Glomerular endothelial cell (primary cell): ENCODE results near the gene TOP3B. TPM values are rescaled to one million over a fixed set of nuclear protein-coding genes. Genes with fewer than 3 reads are reported as not detected.

ENCODE experiments used
- DNase-seq: peaks from one replicate; pipeline ENCODE4 v3.0.0-alpha.2; 2011; ENCODE audit warnings: low read depth, low spot score; ENCODE audit errors: extremely low read depth
- total RNA-seq: library from RNA; depleted of rRNA; stranded (reverse); fragments of >200 nt; gene quantifications from 2 replicates; pipeline ENCODE4 v1.2.3, GENCODE V29; 2015

The TOP3B gene, protein sequence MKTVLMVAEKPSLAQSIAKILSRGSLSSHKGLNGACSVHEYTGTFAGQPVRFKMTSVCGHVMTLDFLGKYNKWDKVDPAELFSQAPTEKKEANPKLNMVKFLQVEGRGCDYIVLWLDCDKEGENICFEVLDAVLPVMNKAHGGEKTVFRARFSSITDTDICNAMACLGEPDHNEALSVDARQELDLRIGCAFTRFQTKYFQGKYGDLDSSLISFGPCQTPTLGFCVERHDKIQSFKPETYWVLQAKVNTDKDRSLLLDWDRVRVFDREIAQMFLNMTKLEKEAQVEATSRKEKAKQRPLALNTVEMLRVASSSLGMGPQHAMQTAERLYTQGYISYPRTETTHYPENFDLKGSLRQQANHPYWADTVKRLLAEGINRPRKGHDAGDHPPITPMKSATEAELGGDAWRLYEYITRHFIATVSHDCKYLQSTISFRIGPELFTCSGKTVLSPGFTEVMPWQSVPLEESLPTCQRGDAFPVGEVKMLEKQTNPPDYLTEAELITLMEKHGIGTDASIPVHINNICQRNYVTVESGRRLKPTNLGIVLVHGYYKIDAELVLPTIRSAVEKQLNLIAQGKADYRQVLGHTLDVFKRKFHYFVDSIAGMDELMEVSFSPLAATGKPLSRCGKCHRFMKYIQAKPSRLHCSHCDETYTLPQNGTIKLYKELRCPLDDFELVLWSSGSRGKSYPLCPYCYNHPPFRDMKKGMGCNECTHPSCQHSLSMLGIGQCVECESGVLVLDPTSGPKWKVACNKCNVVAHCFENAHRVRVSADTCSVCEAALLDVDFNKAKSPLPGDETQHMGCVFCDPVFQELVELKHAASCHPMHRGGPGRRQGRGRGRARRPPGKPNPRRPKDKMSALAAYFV
- total RNA-seq = 36.9 and 63.0 TPM in 2 replicates

DNA sequence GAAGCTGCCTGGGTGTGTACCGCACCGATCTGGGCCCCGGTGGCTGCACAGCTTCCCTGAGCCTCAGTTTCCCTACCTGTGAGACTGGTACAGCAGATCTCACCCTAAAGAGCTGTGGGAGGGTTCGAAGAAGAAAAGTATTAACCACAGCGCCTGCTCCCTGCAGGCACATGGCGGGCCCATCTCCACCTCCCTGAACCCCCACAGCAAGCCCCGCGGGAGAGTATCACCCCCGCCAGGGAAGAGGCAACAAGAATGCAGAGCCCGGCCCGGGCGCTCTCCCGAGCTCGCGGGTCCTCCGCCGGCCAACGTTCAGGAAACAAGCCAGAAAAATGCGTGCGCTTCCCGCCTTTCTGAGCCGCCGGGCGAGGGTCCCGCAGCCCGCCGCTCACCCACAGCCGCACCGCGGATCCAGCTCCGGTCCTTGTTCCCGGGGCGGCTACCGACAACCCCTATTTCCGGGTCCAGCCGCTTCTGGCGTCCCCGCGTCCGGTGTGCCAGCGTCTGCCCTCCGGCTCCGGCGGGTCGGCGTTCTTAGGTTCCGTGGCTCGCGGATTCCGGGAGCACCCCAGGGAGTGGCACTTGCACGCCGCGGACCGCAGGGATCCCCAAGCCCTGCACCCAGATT, at the start of gene TOP3B:
Gene TOP3B (minus strand): TSS at position 450 of the 628 bp plus-strand sequence. CDS start 7,078 bp downstream, outside the sequence.
- DNase-seq = no peak

GRCh38 chr22:22031183-22031945, 48.8 kb upstream of the TOP3B start:
- no peak for DNase-seq

DNA sequence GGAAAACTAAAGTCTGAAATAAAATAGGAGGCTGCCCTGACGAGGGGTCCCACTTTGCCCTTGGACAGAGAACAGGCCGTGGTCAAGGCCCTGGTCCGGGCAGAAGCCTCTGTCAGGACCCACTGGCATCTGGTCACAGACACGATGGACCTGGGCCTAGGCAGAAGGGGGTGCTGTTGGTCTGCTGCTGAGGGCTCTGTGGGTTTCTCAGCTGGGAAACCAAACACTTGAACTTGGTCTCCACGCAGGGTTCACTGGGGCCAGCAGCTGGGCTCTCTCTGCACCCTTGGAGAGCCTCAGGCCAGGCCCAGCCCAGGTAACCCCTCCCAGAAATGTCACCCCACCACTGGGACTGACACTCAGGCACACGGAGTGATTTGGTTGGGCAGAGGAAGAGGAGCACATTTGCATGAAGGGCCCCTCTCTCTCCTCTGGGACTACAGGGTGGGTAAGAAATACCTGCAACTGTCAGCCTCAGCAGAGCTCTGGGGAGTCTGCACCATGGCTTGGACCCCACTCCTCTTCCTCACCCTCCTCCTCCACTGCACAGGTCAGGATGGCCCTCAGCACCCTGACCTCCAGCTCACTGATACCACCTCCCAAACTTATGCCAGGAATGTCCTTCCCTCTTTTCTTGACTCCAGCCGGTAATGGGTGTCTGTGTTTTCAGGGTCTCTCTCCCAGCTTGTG, 48.1 kb upstream of the TOP3B start:
- DNase-seq = no peak

DNA sequence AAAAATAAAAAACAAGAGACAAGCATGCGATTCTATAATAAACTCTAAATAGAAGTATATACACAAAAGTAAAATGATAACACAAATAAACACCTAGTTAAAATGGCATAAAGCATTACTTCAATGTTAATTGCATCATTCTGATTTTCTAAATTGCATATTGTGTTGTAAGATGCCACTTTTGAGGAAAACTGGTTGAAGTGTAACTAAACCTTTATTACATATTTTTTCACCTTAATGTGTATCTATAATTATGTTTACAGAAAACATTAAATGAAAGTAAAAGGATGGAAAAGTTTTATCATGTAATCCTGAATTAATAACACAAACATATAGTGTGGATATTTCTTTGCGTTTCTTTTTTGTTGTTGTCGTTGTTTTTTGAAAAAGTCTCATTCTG, 45.4 kb upstream of the TOP3B start:
- DNase-seq = no peak

DNA sequence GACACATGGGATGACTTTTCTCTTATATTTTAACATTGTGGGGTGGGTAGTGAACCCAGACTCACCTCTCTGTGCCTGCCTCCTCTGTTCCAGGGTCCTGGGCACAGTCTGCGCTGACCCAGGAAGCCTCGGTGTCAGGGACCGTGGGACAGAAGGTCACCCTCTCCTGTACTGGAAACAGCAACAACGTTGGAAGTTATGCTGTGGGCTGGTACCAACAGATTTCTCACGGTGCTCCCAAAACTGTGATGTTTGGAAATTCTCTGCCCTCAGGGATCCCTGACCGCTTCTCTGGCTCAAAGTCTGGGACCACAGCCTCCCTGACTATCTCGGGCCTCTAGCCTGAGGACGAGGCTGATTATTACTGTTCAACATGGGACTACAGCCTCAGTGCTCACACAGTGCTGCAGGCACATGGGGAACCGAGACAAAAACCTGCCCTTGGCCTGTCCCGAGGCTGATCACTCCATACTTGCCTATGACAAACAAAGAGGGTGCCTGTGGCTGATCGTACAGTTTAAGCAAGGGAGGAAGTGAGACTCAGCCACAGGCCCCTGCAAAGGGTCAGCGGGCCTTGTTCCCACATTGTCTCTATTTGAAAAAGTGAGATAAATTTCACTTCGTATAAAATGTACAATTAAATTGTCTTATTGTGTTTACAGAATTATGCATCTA, 43.7 kb upstream of the TOP3B start:
- DNase-seq = no peak

DNA sequence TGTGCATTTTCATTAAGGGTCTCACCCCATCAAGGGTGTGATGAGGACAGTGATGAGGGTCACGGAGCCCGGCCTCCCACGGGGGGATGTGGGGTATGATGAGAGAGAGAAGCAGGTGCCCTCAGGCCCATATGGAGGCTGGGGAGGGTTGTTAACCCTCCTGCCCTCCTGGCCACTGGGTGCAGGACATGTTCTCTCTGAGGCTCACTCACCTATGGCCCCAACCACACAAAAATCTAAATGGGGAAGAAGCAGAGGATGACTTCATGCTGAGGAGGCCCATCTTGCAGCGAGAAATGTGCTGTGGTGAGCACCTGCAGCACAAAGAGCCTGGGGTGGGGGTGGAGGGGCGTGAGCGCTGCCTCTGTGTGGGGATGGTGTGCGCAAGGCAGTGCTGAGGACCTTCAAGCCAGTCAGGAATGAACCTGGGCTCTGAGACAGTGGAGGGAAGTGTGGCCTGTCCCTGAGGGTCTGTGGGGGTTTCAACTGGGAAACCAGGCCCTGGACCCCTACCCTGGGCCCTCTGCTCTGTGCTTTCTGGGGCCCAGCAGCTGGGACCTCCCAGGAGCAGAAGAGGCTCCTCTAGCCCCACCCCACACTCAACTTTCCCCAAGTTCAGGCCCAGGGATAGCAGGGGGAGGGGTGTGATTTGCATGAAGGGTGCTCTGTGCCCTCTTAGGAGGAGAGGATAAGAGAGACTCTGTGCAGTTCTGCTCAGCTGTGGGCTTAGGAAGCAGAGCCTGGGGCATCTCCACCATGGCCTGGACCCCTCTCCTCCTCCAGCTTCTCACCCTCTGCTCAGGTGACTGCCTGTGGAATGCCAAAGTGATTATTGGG, 43.0 kb upstream of the TOP3B start:
- DNase-seq = no peak

GRCh38 chr22:22024440-22024839, 41.9 kb upstream of the TOP3B start:
- no peak for DNase-seq

DNA sequence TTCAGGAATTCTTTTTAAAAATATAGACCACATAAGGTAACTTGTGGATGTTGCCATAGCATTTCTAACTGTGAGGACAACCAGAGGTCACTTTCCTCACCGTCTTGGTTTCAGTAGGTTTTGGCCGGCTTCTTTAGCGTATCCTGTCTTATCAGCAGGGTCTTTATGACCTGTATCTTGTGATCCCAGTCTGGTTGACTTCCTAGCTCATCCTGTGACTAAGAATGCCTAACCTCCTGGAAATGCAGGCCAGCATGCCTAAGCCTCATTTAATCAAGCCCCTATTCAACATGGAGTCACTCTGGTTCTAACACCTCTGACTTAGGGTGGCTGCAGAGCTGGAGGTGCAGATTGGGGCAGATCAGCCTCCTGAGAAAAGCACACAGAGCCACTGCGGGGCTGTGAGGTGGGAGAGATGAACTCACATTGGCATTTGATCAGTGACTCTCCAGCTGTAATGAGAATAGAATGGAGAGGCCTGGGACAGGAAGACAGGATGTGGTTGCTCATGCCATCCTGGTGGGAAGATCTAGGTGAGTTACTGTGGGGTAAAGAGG, 41.1 kb upstream of the TOP3B start:
- no peak for DNase-seq

DNA sequence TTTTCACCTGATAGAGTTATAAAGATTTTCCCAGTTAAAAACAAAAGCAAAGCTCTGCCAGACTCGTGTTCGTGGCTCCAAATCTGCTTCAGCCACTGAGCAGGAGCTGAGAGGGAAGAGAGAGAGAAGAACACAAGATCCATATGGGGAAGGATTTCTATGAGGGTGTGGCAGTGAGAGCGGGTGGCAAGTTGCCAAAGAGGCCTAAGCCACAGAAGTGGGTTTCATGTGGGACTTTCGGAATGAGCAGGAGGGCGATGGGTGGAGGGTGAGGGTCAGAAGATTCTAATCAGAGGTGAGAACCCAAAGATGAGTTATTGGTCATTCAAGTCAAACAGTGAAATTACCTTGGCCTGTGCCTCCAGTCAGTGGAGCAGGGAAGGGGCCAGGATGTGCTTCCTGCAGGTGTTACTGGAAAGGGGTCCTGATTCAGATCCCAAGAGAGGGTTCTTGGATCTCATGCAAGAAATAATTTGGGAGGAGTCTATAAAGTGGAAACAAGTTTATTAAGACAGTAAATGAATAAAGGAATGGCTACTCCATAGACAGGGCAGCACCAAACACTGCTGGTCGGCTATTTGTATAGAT, 40.5 kb upstream of the TOP3B start:
- no peak for DNase-seq

- DNase-seq = no peak
Measured at GRCh38 chr22:22022255-22022840, 39.8 kb upstream of the TOP3B start.

DNA sequence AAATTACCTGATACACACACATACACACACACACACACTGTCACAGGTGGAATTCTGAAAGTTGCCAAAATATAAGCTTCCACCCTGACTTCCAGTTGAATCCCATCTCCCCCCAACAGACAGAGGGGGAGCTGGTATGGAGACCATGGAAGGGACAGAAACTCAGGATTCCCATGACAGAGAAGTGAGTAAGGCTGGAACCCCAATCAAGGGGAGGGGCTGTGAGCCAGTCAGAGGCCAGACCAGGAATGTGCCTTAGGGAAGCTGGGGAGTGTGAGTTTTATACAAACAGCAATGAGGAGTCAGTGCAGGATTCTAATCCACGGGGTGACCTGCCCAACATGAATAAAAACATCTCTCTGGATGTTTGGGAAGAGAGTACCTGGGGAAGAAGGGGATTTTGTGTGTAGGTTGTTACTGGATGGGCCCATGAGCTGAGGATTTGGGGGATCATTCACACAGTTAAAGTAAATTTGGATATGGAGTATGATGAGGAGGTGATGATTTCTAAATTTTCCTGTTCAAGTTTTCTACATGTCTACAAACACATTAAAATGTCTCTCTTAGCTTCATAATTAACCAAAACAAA, 38.7 kb upstream of the TOP3B start:
- DNase-seq = no peak

GRCh38 chr22:22020425-22020852, 37.9 kb upstream of the TOP3B start:
- DNase-seq = no peak

DNA sequence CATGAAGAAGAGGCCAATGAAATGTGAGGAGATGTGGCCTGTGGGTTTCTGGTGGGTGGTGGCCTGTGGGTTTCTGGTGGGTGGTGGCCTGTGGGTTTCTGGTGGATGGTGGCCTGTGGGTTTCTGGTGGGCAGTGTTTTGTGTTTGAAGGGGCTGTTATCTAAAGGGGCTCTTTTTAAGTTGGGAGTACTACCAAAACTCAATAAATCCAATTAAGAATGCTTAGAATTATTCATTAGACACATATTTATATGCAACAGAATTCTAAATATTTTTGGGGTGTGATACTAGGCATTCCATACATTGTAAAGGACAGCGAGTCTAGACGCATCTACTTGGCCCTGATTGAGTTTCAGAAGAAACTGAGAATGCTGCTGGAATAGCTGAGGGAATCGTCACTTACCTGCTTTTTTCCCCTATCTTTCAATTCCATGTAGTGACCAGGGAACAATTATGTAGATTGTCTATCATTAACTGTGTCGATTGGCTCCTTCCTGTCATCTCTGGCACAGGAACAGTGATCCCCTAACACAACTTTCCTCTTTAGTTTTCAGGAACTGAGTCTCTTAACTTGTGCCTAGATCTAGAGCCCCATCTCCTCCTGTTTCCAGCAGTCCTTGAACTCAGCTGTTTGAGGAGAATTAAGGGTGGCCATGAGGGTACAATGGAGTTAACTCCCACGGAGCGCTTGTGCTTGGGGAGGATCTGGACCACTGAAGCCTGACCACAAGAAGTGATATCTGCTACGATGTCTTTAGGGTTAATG, 37.3 kb upstream of the TOP3B start:
- no peak for DNase-seq

- DNase-seq = no peak
Measured at GRCh38 chr22:22018825-22019658, 36.5 kb upstream of the TOP3B start.

GRCh38 chr22:22015631-22016030, 33.0 kb upstream of the TOP3B start:
- DNase-seq = no peak

GRCh38 chr22:22014285-22014659, 31.7 kb upstream of the TOP3B start:
- no peak for DNase-seq
